SK-N-MC (cell line): ENCODE results near the gene NEDD8.

Experiments used
- EZH2 ChIP-seq: fragments of 200-600 bp; sonication (generic); IDR thresholded peaks from one replicate; pipeline ENCODE4 v1.6.1; 2017; ENCODE audit warnings: antibody characterized with exemption
- FOXP2 ChIP-seq: optimal IDR thresholded peaks from 2 replicates; pipeline ENCODE3; 2011; ENCODE audit warnings: mild to moderate bottlenecking, moderate library complexity; ENCODE audit not compliant: insufficient read depth; ENCODE audit errors: extremely low read length, control extremely low read depth
- POLR2AphosphoS5 ChIP-seq: IDR thresholded peaks from 2 replicates; pipeline ENCODE4 v1.6.1; 2012; ENCODE audit warnings: mild to moderate bottlenecking, low read depth, low read length, borderline replicate concordance

DNA sequence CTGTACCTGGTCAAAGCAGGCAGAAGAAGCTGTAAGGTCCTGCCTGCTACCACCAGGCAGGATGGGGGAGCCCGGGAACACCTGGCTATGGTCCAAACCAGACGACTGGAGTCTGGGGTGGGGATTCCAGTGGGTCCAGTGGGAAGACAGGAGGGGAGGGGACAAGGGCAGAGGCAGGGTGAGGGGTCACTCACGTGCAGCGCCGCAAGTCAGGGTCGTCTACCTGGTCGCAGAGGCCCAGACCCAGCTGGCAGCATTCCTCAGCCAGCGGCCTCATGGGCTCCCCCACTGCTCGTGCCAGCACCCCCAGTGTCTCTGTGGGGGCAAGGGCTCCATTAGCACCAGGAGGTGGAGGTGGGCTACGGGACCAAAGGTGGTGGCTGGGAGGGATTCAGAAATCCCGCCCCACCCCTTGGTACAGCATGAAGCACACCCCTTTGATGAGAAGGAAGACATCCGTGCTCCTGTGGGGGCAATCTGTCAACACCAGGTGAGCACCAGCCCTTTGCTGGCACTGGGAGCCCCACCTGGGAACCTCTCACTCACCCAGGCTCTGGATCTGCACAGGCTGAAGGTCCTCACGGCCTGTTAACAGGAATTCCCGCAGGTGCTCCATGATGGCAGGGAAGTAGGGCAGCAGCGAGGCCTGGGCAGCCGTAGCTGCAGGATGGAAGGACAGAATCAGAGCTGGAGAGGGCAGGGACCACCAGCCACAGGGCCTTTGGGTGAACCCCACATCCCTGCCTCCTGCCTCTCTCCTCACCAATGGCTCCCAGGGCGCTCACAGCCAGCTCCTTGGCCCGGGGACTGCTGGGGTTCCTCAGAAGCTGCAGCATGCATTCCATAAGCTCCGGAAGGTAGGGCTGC is 47.8 kb downstream of the NEDD8 start:
- no peak for TF ChIP-seq POLR2AphosphoS5
- no peak for TF ChIP-seq EZH2
- no peak for TF ChIP-seq FOXP2
